ENCODE measurements around the gene WBP2.

The WBP2 gene

GRCh38 chr17:75827308-75828075 is 27.6 kb downstream of the WBP2 start:
- peak; percentile 98 for DNase-seq (ENCODE audit: low spot score)

- DNase-seq (ENCODE audit: low spot score) = no peak
Observed at GRCh38 chr17:75826561-75827307, 28.4 kb downstream of the WBP2 start.

- DNase-seq (ENCODE audit: low spot score) = no peak
Observed at GRCh38 chr17:75825748-75826370, 29.3 kb downstream of the WBP2 start.

GRCh38 chr17:75825149-75825552 is 30.0 kb downstream of the WBP2 start:
- DNase-seq (ENCODE audit: low spot score) = no peak

GRCh38 chr17:75824666-75825065 is 30.5 kb downstream of the WBP2 start:
- DNase-seq (ENCODE audit: low spot score) = no peak

- no peak for DNase-seq (ENCODE audit: low spot score)
Observed at GRCh38 chr17:75824050-75824552, 31.0 kb downstream of the WBP2 start.

- DNase-seq (ENCODE audit: low spot score) = no peak
Observed at GRCh38 chr17:75823257-75824041, 31.7 kb downstream of the WBP2 start.

GRCh38 chr17:75822800-75823166 is 32.4 kb downstream of the WBP2 start:
- no peak for DNase-seq (ENCODE audit: low spot score)

GRCh38 chr17:75822119-75822799 is 32.9 kb downstream of the WBP2 start:
- no peak for DNase-seq (ENCODE audit: low spot score)

- DNase-seq (ENCODE audit: low spot score) = no peak
Observed at GRCh38 chr17:75821552-75821951, 33.6 kb downstream of the WBP2 start.

- DNase-seq (ENCODE audit: low spot score) = no peak
Observed at GRCh38 chr17:75820094-75821080, 34.7 kb downstream of the WBP2 start.

- DNase-seq (ENCODE audit: low spot score) = no peak
Observed at GRCh38 chr17:75819678-75820077, 35.5 kb downstream of the WBP2 start.

- DNase-seq (ENCODE audit: low spot score) = no peak
Observed at GRCh38 chr17:75819116-75819515, 36.0 kb downstream of the WBP2 start.

GRCh38 chr17:75818326-75818885 is 36.7 kb downstream of the WBP2 start:
- no peak for DNase-seq (ENCODE audit: low spot score)

- DNase-seq (ENCODE audit: low spot score) = no peak
Observed at GRCh38 chr17:75817571-75817970, 37.6 kb downstream of the WBP2 start.

GRCh38 chr17:75816693-75817092 is 38.4 kb downstream of the WBP2 start:
- peak; percentile 35 for DNase-seq (ENCODE audit: low spot score)

- no peak for DNase-seq (ENCODE audit: low spot score)
Observed at GRCh38 chr17:75815399-75815798, 39.7 kb downstream of the WBP2 start.

GRCh38 chr17:75814900-75815373 is 40.2 kb downstream of the WBP2 start:
- DNase-seq (ENCODE audit: low spot score) = peak; percentile 37

- DNase-seq (ENCODE audit: low spot score) = no peak
Observed at GRCh38 chr17:75814021-75814395, 41.1 kb downstream of the WBP2 start.
